Duodenal mucosa (tissue), 2 donors: ENCODE measurements around the gene MROH8.

Experiments used
- H3K27ac ChIP-seq: one replicate; pipeline ENCODE4 v1.7.0; 2013; ENCODE audit warnings: low read depth, low read length
- H3K27me3 ChIP-seq, 2 donors: one replicate each; pipeline ENCODE4 v1.7.0; 2013; ENCODE audit warnings: low read length in 2 of 2, control low read depth in 1 of 2; ENCODE audit not compliant: insufficient read depth in 2 of 2, control insufficient read depth in 1 of 2
- H3K36me3 ChIP-seq, 2 donors: one replicate each; pipeline ENCODE4 v1.7.0; 2013; ENCODE audit warnings: low read length in 2 of 2, control low read depth in 1 of 2; ENCODE audit not compliant: insufficient read depth in 2 of 2, control insufficient read depth in 1 of 2
- H3K4me1 ChIP-seq, 2 donors: one replicate each; pipeline ENCODE4 v1.7.0; 2013; ENCODE audit warnings: low read length in 2 of 2, control low read depth in 1 of 2; ENCODE audit not compliant: insufficient read depth in 2 of 2, control insufficient read depth in 1 of 2
- H3K4me3 ChIP-seq, 2 donors: one replicate each; pipeline ENCODE4 v1.7.0; 2013; ENCODE audit warnings: low read length in 2 of 2, low read depth in 1 of 2
- H3K9ac ChIP-seq, 2 donors: one replicate each; pipeline ENCODE4 v1.7.0; 2013; ENCODE audit warnings: low read length in 2 of 2, low read depth in 1 of 2
- H3K9me3 ChIP-seq, 2 donors: one replicate each; pipeline ENCODE4 v1.7.0; 2013; ENCODE audit warnings: low read length in 2 of 2, control low read depth in 1 of 2; ENCODE audit not compliant: control insufficient read depth in 1 of 2

MROH8 gene

GRCh38 chr20:37200376-37200775, 21.0 kb upstream of the MROH8 start:
- no peaks in the 10 kb centered on the region for H3K9me3 ChIP-seq
- H3K9ac ChIP-seq: no peak overlapping the region
- no peak overlapping the region for H3K27ac ChIP-seq
- no peaks in the 10 kb centered on the region for H3K4me1 ChIP-seq
- H3K27me3 ChIP-seq: no peaks in the 10 kb centered on the region
- H3K36me3 ChIP-seq: peaks cover 44 to 68% of the 10 kb centered on the region in 2 donors
- H3K4me3 ChIP-seq: no peak overlapping the region

- Histone ChIP-seq H3K27ac (no peak overlapping the region), H3K9ac (no peak overlapping the region), H3K9me3 (no peaks in the 10 kb centered on the region), H3K4me1 (no peaks in the 10 kb centered on the region), H3K4me3 (no peak overlapping the region), H3K36me3 (peaks cover 32 to 56% of the 10 kb centered on the region in 2 donors), H3K27me3 (no peaks in the 10 kb centered on the region)
Measured at GRCh38 chr20:37198932-37199660, 19.7 kb upstream of the MROH8 start.

GRCh38 chr20:37194621-37195417, 15.5 kb upstream of the MROH8 start:
- no peaks in the 10 kb centered on the region for H3K9me3 ChIP-seq
- H3K4me1 ChIP-seq: peaks cover 11 to 17% of the 10 kb centered on the region in 2 donors
- H3K9ac ChIP-seq: no peak overlapping the region
- peaks cover 17 to 41% of the 10 kb centered on the region in 2 donors for H3K36me3 ChIP-seq
- H3K27ac ChIP-seq: no peak overlapping the region
- no peaks in the 10 kb centered on the region for H3K27me3 ChIP-seq
- no peak overlapping the region for H3K4me3 ChIP-seq

DNA sequence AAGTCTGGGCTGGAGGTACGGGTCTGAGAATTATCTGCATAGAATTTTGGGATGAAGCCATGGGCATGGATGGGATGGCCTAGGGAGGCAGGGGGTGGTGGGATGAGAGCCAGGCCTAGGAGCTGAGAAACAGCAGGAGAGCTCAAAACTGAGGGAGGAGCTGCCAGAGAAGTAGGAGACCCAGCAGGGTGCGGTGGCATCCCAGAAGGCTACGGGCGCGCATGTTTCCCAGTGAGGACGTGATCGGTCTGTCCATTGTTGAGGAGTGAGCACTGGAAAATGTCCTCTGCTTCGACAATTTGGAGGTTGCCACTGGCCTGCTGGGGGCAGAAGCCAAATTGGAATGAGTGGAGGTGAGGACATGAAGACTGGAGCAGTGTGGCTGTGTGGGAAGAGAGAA, 14.5 kb upstream of the MROH8 start:
- Histone ChIP-seq H3K9ac (no peak overlapping the region), H3K4me3 (no peak overlapping the region), H3K4me1 (peaks cover 11 to 17% of the 10 kb centered on the region in 2 donors)

GRCh38 chr20:37193226-37193625, 13.9 kb upstream of the MROH8 start:
- no peaks in the 10 kb centered on the region for H3K9me3 ChIP-seq
- peaks cover 11 to 17% of the 10 kb centered on the region in 2 donors for H3K4me1 ChIP-seq
- H3K9ac ChIP-seq: no peak overlapping the region
- H3K27me3 ChIP-seq: no peaks in the 10 kb centered on the region
- peaks cover 5 to 44% of the 10 kb centered on the region in 2 donors for H3K36me3 ChIP-seq
- no peak overlapping the region for H3K4me3 ChIP-seq
- H3K27ac ChIP-seq: no peak overlapping the region

More for the DNA sequence above, 14.5 kb upstream of the MROH8 start:
- no peaks in the 10 kb centered on the region for H3K27me3 ChIP-seq
- H3K27ac ChIP-seq: no peak overlapping the region
- H3K36me3 ChIP-seq: peaks cover 11 to 42% of the 10 kb centered on the region in 2 donors
- H3K9me3 ChIP-seq: no peaks in the 10 kb centered on the region

DNA sequence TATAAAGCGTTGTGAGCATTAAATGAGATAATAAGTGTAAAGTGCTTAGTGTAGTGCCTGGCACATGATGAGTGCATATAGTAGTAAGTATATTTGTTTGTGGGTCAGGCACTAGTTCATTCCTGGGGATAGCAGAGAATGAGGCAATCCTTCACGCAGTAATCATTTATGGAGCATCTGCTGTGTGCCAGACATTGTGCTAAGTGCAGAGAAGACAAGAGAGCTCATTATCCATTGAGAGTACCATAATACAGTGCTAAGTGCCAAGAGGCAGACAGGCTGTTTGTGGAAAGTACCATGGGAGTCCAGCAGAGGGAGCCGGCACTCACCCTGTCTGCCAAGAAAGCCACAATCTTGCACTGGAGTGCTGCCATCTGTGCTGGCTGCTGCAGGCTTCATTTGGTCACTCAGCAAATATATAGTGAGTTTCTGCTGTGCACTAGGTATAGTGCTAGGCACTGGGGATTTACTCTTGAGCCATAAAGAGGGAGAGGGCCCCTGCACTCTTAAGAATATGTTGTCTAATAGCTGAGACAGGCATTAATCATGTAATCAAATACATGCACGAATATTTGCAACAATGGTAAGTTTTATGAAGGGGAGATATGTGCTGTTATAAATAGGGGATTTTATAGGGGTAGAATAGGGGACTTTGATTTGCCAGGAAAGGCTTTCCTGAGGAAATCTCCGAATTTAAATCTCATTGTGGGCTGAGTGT, 12.9 kb upstream of the MROH8 start:
- peaks cover 11 to 17% of the 10 kb centered on the region in 2 donors for H3K4me1 ChIP-seq
- H3K27ac ChIP-seq: no peak overlapping the region
- H3K9me3 ChIP-seq: no peaks in the 10 kb centered on the region
- H3K9ac ChIP-seq: no peak overlapping the region
- H3K36me3 ChIP-seq: peaks cover 3 to 39% of the 10 kb centered on the region in 2 donors
- H3K27me3 ChIP-seq: no peaks in the 10 kb centered on the region
- H3K4me3 ChIP-seq: no peak overlapping the region

GRCh38 chr20:37190354-37191112, 11.2 kb upstream of the MROH8 start:
- Histone ChIP-seq H3K4me3 (no peak overlapping the region), H3K4me1 (peaks cover 11 to 17% of the 10 kb centered on the region in 2 donors), H3K27me3 (no peaks in the 10 kb centered on the region), H3K9ac (no peak overlapping the region), H3K36me3 (peaks cover 9 to 47% of the 10 kb centered on the region in 2 donors), H3K9me3 (no peaks in the 10 kb centered on the region), H3K27ac (no peak overlapping the region)

GRCh38 chr20:37189416-37190016, 10.2 kb upstream of the MROH8 start:
- H3K9ac ChIP-seq: no peak overlapping the region
- H3K4me1 ChIP-seq: peaks cover 11 to 17% of the 10 kb centered on the region in 2 donors
- H3K27ac ChIP-seq: no peak overlapping the region
- peaks cover 15 to 57% of the 10 kb centered on the region in 2 donors for H3K36me3 ChIP-seq
- H3K27me3 ChIP-seq: no peaks in the 10 kb centered on the region
- no peak overlapping the region for H3K4me3 ChIP-seq
- H3K9me3 ChIP-seq: no peaks in the 10 kb centered on the region

DNA sequence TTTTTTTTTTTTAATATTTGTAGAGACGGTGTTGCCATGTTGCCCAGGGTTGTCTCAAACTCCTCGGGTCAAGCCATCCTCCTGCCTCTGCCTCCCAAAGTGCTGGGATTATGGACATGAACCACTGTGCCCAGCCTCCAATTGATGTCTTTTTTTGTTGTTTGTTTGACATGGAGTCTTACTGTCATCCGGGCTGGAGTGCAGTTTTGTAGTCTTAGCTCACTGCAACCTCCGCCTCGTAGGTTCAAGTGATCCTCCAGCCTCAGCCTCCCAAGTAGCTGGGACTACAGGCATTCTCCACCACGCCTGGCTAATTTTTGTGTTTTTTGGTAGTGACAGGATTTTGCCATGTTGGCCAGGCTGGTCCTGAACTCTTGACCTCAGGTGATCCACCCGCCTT, 9.4 kb upstream of the MROH8 start:
- Histone ChIP-seq H3K36me3 (peaks cover 15 to 60% of the 10 kb centered on the region in 2 donors), H3K27ac (no peak overlapping the region), H3K4me3 (no peak overlapping the region), H3K9ac (no peak overlapping the region), H3K9me3 (no peaks in the 10 kb centered on the region), H3K4me1 (peaks cover 15 to 17% of the 10 kb centered on the region in 2 donors), H3K27me3 (no peaks in the 10 kb centered on the region)
